H1 (cell line): ENCODE measurements around the gene NPTX1. TPM values are rescaled to one million over a fixed set of nuclear protein-coding genes. Genes with fewer than 3 reads are reported as not detected.

Experiments used
- CTCF ChIA-PET: fragments of 300-600 bp; sonication (Branson Sonifier 250); formaldehyde crosslinking; loops from one replicate; lab custom pipeline; 2021; ENCODE audit not compliant: partially characterized antibody; lab: Charles Lee
- POLR2A ChIA-PET: fragments of 300-600 bp; sonication (Branson Sonifier 250); formaldehyde crosslinking; loops from one replicate; lab custom pipeline; 2021; ENCODE audit warnings: inconsistent platforms; ENCODE audit not compliant: partially characterized antibody; lab: Charles Lee
- DNase-seq, 2 experiments: peaks; one replicate each; pipeline versions ENCODE4 v3.0.0 to v3.0.0-alpha.2; 2010 to 2022; ENCODE audit warnings: low spot score in 2 of 2, low read depth in 1 of 2, mixed read lengths in 1 of 2
- FAIRE-seq: peaks from 2 replicates; lab custom pipeline; 2011; peaks lifted over from hg19 to GRCh38; lab: Jason Lieb, UNC
- H2AFZ ChIP-seq: 2 replicates; pipeline ENCODE4 v1.8.1; 2012; ENCODE audit warnings: low read length, inconsistent platforms
- H2AK5ac ChIP-seq: 2 replicates; pipeline ENCODE4 v1.6.1; 2013; ENCODE audit warnings: low read depth, low read length
- H2BK120ac ChIP-seq: replicated peaks from 2 replicates; pipeline ENCODE3; 2013; ENCODE audit warnings: low read depth, low read length, inconsistent platforms
- H2BK12ac ChIP-seq: 2 replicates; pipeline ENCODE4 v1.6.1; 2013; ENCODE audit warnings: low read depth, low read length
- H2BK15ac ChIP-seq: 2 replicates; pipeline ENCODE4 v1.6.1; 2013; ENCODE audit warnings: low read length
- H2BK20ac ChIP-seq: 2 replicates; pipeline ENCODE4 v1.6.1; 2013; ENCODE audit warnings: low read length
- H2BK5ac ChIP-seq: 2 replicates; pipeline ENCODE4 v1.6.1; 2013; ENCODE audit warnings: low read depth, low read length
- H3K14ac ChIP-seq: 2 replicates; pipeline ENCODE4 v1.6.1; 2013; ENCODE audit warnings: inconsistent platforms; ENCODE audit not compliant: insufficient read length
- H3K18ac ChIP-seq: 2 replicates; pipeline ENCODE4 v1.6.1; 2013; ENCODE audit warnings: low read length; ENCODE audit errors: extremely low read depth
- H3K23ac ChIP-seq: 2 replicates; pipeline ENCODE4 v1.6.1; 2013; ENCODE audit warnings: inconsistent platforms; ENCODE audit not compliant: insufficient read length
- H3K23me2 ChIP-seq: 2 replicates; pipeline ENCODE4 v1.6.1; 2013; ENCODE audit warnings: low read depth, low read length
- H3K27ac ChIP-seq: 2 replicates; pipeline ENCODE4 v1.6.1; 2011; ENCODE audit warnings: low read depth, low read length, inconsistent platforms
- H3K27me3 ChIP-seq, 4 experiments: replicated peaks in 1 of 4; 1 replicate in 1 of 4; 2 replicates in 3 of 4; pipeline versions ENCODE4 v1.6.1 to v1.8.1; 2011 to 2013; ENCODE audit warnings: low read length in 3 of 4, mild to moderate bottlenecking in 3 of 4, inconsistent platforms in 2 of 4, mixed read lengths in 2 of 4, moderate library complexity in 1 of 4; ENCODE audit not compliant: control insufficient read depth in 3 of 4, insufficient read depth in 3 of 4; ENCODE audit errors: extremely low read depth in 1 of 4
- H3K36me3 ChIP-seq, 4 experiments: 2 replicates each; pipeline versions ENCODE4 v1.6.1 to v1.8.1; 2011 to 2013; ENCODE audit warnings: mild to moderate bottlenecking in 4 of 4, low read length in 3 of 4, moderate library complexity in 2 of 4, control low read depth in 1 of 4, inconsistent platforms in 1 of 4; ENCODE audit not compliant: insufficient read depth in 4 of 4, control insufficient read depth in 2 of 4
- H3K4ac ChIP-seq: replicated peaks from 2 replicates; pipeline ENCODE3; 2013; ENCODE audit warnings: low read length, low read depth, mixed read lengths, inconsistent platforms; ENCODE audit not compliant: insufficient read length
- H3K4me1 ChIP-seq, 4 experiments: replicated peaks in 1 of 4; 1 replicate in 1 of 4; 2 replicates in 3 of 4; pipeline versions ENCODE4 v1.6.1 to v1.8.1; 2011 to 2013; ENCODE audit warnings: low read length in 3 of 4, inconsistent platforms in 2 of 4, mixed read lengths in 1 of 4; ENCODE audit not compliant: insufficient read depth in 4 of 4, control insufficient read depth in 3 of 4
- H3K4me2 ChIP-seq, 2 experiments: 2 replicates each; pipeline versions ENCODE4 v1.6.1 to v1.8.1; 2011 to 2013; ENCODE audit warnings: low read depth in 2 of 2, low read length in 2 of 2, control low read depth in 1 of 2, inconsistent platforms in 1 of 2, mild to moderate bottlenecking in 1 of 2; ENCODE audit not compliant: insufficient read depth in 1 of 2
- H3K4me3 ChIP-seq, 4 experiments: fragments of 200-600, 300-600 bp in 1 of 4; sonication (generic), shearing (Covaris generic), sonication (Bioruptor Twin) in 1 of 4; 2 replicates each; pipeline versions ENCODE4 v1.5.1 to v1.8.1; 2011 to 2016; ENCODE audit warnings: low read length in 4 of 4, low read depth in 3 of 4, control low read depth in 2 of 4, inconsistent platforms in 2 of 4, mild to moderate bottlenecking in 2 of 4, mixed read lengths in 1 of 4, moderate library complexity in 1 of 4; ENCODE audit not compliant: insufficient read depth in 2 of 4; ENCODE audit errors: extremely low read depth in 1 of 4
- H3K56ac ChIP-seq: replicated peaks from 2 replicates; pipeline ENCODE3; 2013; ENCODE audit warnings: low read depth, mild to moderate bottlenecking, mixed read lengths, low read length, inconsistent platforms; ENCODE audit not compliant: insufficient read length
- H3K79me1 ChIP-seq: 2 replicates; pipeline ENCODE4 v1.6.1; 2013; ENCODE audit warnings: low read depth, low read length, control low read depth
- H3K79me2 ChIP-seq, 2 experiments: 2 replicates each; pipeline versions ENCODE4 v1.6.1 to v1.8.1; 2012 to 2013; ENCODE audit warnings: low read length in 2 of 2, mild to moderate bottlenecking in 2 of 2, inconsistent platforms in 1 of 2; ENCODE audit not compliant: insufficient read depth in 2 of 2, control insufficient read depth in 1 of 2
- H3K9ac ChIP-seq, 4 experiments: replicated peaks in 1 of 4; 1 replicate in 1 of 4; 2 replicates in 3 of 4; pipeline versions ENCODE4 v1.6.1 to v1.8.1; 2011 to 2013; ENCODE audit warnings: low read depth in 3 of 4, low read length in 3 of 4, control low read depth in 2 of 4, mild to moderate bottlenecking in 2 of 4, moderate library complexity in 2 of 4, inconsistent platforms in 1 of 4; ENCODE audit errors: extremely low read depth in 1 of 4
- H3K9me3 ChIP-seq, 2 experiments: 2 replicates each; pipeline versions ENCODE4 v1.6.1 to v1.8.1; 2012 to 2013; ENCODE audit warnings: mild to moderate bottlenecking in 2 of 2, moderate library complexity in 2 of 2, control low read depth in 1 of 2, inconsistent platforms in 1 of 2, low read depth in 1 of 2, low read length in 1 of 2, mixed read lengths in 1 of 2; ENCODE audit not compliant: insufficient read depth in 2 of 2
- H4K20me1 ChIP-seq, 2 experiments: replicated peaks in 1 of 2; 2 replicates each; pipeline versions ENCODE3 to v1.8.1; 2011 to 2013; ENCODE audit warnings: inconsistent platforms in 2 of 2, low read length in 2 of 2, mild to moderate bottlenecking in 1 of 2; ENCODE audit not compliant: insufficient read depth in 2 of 2, control insufficient read depth in 1 of 2
- H4K5ac ChIP-seq: 2 replicates; pipeline ENCODE4 v1.6.1; 2013; ENCODE audit warnings: low read length, low read depth, mixed read lengths, inconsistent platforms; ENCODE audit not compliant: insufficient read length
- H4K8ac ChIP-seq: 2 replicates; pipeline ENCODE4 v1.8.0; 2013; ENCODE audit warnings: mild to moderate bottlenecking, moderate library complexity, low read length, inconsistent platforms; ENCODE audit not compliant: insufficient read depth; ENCODE audit errors: extremely low read depth
- H4K91ac ChIP-seq: replicated peaks from 2 replicates; pipeline ENCODE3; 2013; ENCODE audit warnings: low read length, mixed read lengths, inconsistent platforms; ENCODE audit not compliant: insufficient read length
- CHD2 ChIP-seq: IDR thresholded peaks from 2 replicates; pipeline ENCODE4 v1.6.1; 2012; ENCODE audit warnings: low read length, improper control_type of control experiment
- EGR1 ChIP-seq: IDR thresholded peaks from 2 replicates; pipeline ENCODE4 v1.6.1; 2011; ENCODE audit warnings: low read depth, low read length, borderline replicate concordance
- EZH2 ChIP-seq: fragments of 200-600 bp; sonication (generic); IDR thresholded peaks from 2 replicates; pipeline ENCODE4 v1.7.1; 2012; ENCODE audit warnings: low read depth, mild to moderate bottlenecking, moderate library complexity, low read length, inconsistent platforms; ENCODE audit not compliant: severe bottlenecking
- FOSL1 ChIP-seq: IDR thresholded peaks from 2 replicates; pipeline ENCODE4 v1.6.1; 2011; ENCODE audit warnings: mild to moderate bottlenecking, low read depth, low read length, moderate library complexity; ENCODE audit not compliant: insufficient read depth
- HDAC2 ChIP-seq, 2 experiments: fragments of 300-600 bp in 1 of 2; sonication (generic) in 1 of 2; IDR thresholded peaks; 2 replicates each; pipeline ENCODE4 v1.6.1; 2011 to 2012; ENCODE audit warnings: low read depth in 2 of 2, low read length in 2 of 2, mild to moderate bottlenecking in 2 of 2, moderate library complexity in 2 of 2, borderline replicate concordance in 1 of 2, inconsistent platforms in 1 of 2
- KDM5A ChIP-seq: fragments of 200-600 bp; IDR thresholded peaks from 2 replicates; pipeline ENCODE4 v1.7.1; 2012; ENCODE audit warnings: mild to moderate bottlenecking, low read length, inconsistent platforms, mixed read lengths
- MAFK ChIP-seq: IDR thresholded peaks from 2 replicates; pipeline ENCODE4 v1.6.1; 2012; ENCODE audit warnings: low read depth, mild to moderate bottlenecking, improper control_type of control experiment, low read length
- PHF8 ChIP-seq: fragments of 200-600 bp; sonication (generic); conservative IDR thresholded peaks from 2 replicates; pipeline ENCODE4 v1.7.1; 2012; ENCODE audit warnings: low read depth, mild to moderate bottlenecking, inconsistent platforms, low read length, moderate library complexity
- POU5F1 ChIP-seq: IDR thresholded peaks from 2 replicates; pipeline ENCODE4 v1.6.1; 2011; ENCODE audit warnings: low read depth, mild to moderate bottlenecking, low read length, moderate library complexity
- RBBP5 ChIP-seq: IDR thresholded peaks from 2 replicates; pipeline ENCODE4 v1.7.1; 2012; ENCODE audit warnings: low read depth, mild to moderate bottlenecking, inconsistent platforms, low read length, moderate library complexity, borderline replicate concordance
- RNF2 ChIP-seq: fragments of 200-900, 300-1000 bp; sonication (generic); IDR thresholded peaks from 2 replicates; pipeline ENCODE4 v1.7.1; 2016; ENCODE audit warnings: borderline replicate concordance, low read depth, mild to moderate bottlenecking, antibody characterized with exemption, low read length; ENCODE audit not compliant: poor library complexity, severe bottlenecking; ENCODE audit errors: missing control alignments
- SIX5 ChIP-seq: IDR thresholded peaks from 2 replicates; pipeline ENCODE4 v1.6.1; 2011; ENCODE audit warnings: mild to moderate bottlenecking, low read depth, low read length
- WGBS, 2 experiments: shearing (Covaris generic) in 1 of 2; methylation state at CpG; one replicate each; pipeline versions ENCODE4 v1.1.6 to v1.1.7; 2013 to 2015; ENCODE audit warnings: low lambda C conversion rate in 2 of 2, mixed read lengths in 2 of 2, inconsistent platforms in 1 of 2, low coverage in 1 of 2, missing lambda C conversion rate in 1 of 2; ENCODE audit not compliant: insufficient replicate concordance in 2 of 2, insufficient coverage in 1 of 2, insufficient read length in 1 of 2; ENCODE audit errors: extremely low coverage in 1 of 2, missing lambda C conversion rate in 1 of 2; 5-methylcytosine and 5-hydroxymethylcytosine counted together
- polyA plus RNA-seq, 7 experiments: library from polyadenylated mRNA; depleted of rRNA in 3 of 7; stranded (reverse) in 5 of 7; unstranded in 2 of 7; fragments of >200 nt in 5 of 7; fragments of 200-250 nt in 2 of 7; gene quantifications; 1 replicate in 5 of 7; 2 replicates in 1 of 7; 4 replicates in 1 of 7; pipeline versions ENCODE4 v1.2.1 to v1.2.3, GENCODE V29; 2011 to 2013; ENCODE audit warnings: missing spikeins in 2 of 7, mixed read lengths in 2 of 7
- total RNA-seq: library from RNA; stranded (reverse); fragmentation: NEBNext Ultra II Directional; extraction: Animal tissue kit (Norgen Biotek cat#: 25700); gene quantifications from 2 replicates; pipeline ENCODE4 v1.2.1, GENCODE V29; 2021
- TF ChIP-seq, protein P1 (sequence below): IDR thresholded peaks from 2 replicates; pipeline ENCODE4 v1.6.1; 2011; ENCODE audit warnings: low read depth, mild to moderate bottlenecking, low read length; ENCODE audit not compliant: insufficient read depth

The NPTX1 gene
- total and polyA plus RNA-seq, 2 of the 8 experiments (the other 6 are each of a cell fraction or from before 2014, with no cell fraction given) = 12.0 to 17.9 TPM

- FAIRE-seq = no peak
- 93% methylated on average over 11 of the region's 11 CpGs; no CpG with 5 or more reads in 1 of the 2 experiments for WGBS, 2 experiments
- no peak overlapping the region for H2BK120ac ChIP-seq
- TF ChIP-seq SIX5 (no peak), MAFK (no peak), CHD2 (no peak), FOSL1 (no peak), POU5F1 (no peak), RBBP5 (no peak), EGR1 (no peak), PHF8 (no peak), RNF2 (no peak), KDM5A (no peak), HDAC2 (IDR thresholded peaks at IDR 0.05; ENCODE audit: borderline replicate concordance in 1 of 2, low read depth in 2 of 2, low read length in 2 of 2) (no peak), EZH2 (no peak)
- TF ChIP-seq, protein P1, sequence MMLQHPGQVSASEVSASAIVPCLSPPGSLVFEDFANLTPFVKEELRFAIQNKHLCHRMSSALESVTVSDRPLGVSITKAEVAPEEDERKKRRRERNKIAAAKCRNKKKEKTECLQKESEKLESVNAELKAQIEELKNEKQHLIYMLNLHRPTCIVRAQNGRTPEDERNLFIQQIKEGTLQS = no peak
Measured at GRCh38 chr17:80459234-80459633, 17.2 kb downstream of the NPTX1 start.

More at GRCh38 chr17:80459234-80459633, 17.2 kb downstream of the NPTX1 start:
- Histone ChIP-seq H3K27me3 (peaks cover 0 to 13% (median 9%) of the 10 kb centered on the region in 4 experiments; a peak in 5 of 7 replicates), H4K91ac (no peak overlapping the region), H2AK5ac (no peak overlapping the region), H3K23me2 (peaks cover 5% of the 10 kb centered on the region), H3K4ac (no peak overlapping the region), H3K79me2 (no peaks in the 10 kb centered on the region), H2BK15ac (no peak overlapping the region), H3K56ac (no peak overlapping the region), H3K4me1 (peaks cover 0 to 3% (median under 1%) of the 10 kb centered on the region in 4 experiments; a peak in 1 of 7 replicates), H3K4me2 (no peak overlapping the region), H2BK20ac (no peak overlapping the region), H3K23ac (no peak overlapping the region), H4K5ac (no peak overlapping the region), H4K20me1 (no peaks in the 10 kb centered on the region), H3K14ac (no peak overlapping the region), H2BK5ac (no peak overlapping the region), H3K79me1 (no peaks in the 10 kb centered on the region), H4K8ac (no peak overlapping the region), H2BK12ac (no peak overlapping the region), H3K27ac (no peak overlapping the region), H3K18ac (no peak overlapping the region), H3K9ac (no peak overlapping the region), H3K9me3 (no peaks in the 10 kb centered on the region), H3K36me3 (no peaks in the 10 kb centered on the region), H3K4me3 (no peak overlapping the region), H2AFZ (no peak overlapping the region)
- CTCF ChIA-PET = interaction anchor here (1.1 to 1.8 kb wide), 2 partner anchors 9 to 14 kb away, joined by 4 to 9 read pairs; no protein-coding TSS in a partner anchor
- POLR2A ChIA-PET = no interaction called here
- no peak for DNase-seq
